GM23248 (cell line): ENCODE measurements around the gene SH2D5. TPM values are rescaled to one million over a fixed set of nuclear protein-coding genes. Genes with fewer than 3 reads are reported as not detected.

Experiments
- DNase-seq: peaks from one replicate; pipeline ENCODE4 v3.0.0-alpha.2; 2015
- H2AFZ ChIP-seq: fragments of 200-600 bp; sonication (generic); 2 replicates; pipeline ENCODE4 v1.6.1; 2016; ENCODE audit warnings: antibody characterized with exemption
- H3F3A ChIP-seq: fragments of 200-600 bp; sonication (generic); 2 replicates; pipeline ENCODE4 v1.6.1; 2016; ENCODE audit warnings: mild to moderate bottlenecking, antibody characterized with exemption, mixed run types; ENCODE audit not compliant: insufficient read depth
- H3K27ac ChIP-seq: fragments of 200-600 bp; sonication (generic); 2 replicates; pipeline ENCODE4 v1.5.1; 2016; ENCODE audit warnings: mild to moderate bottlenecking
- H3K27me3 ChIP-seq: fragments of 200-600 bp; sonication (generic); replicated peaks from 2 replicates; pipeline ENCODE4 v1.6.1; 2016; ENCODE audit warnings: mild to moderate bottlenecking; ENCODE audit not compliant: insufficient read depth
- H3K36me3 ChIP-seq: fragments of 200-600 bp; sonication (generic); 2 replicates; pipeline ENCODE4 v1.6.1; 2016; ENCODE audit warnings: low read depth, mild to moderate bottlenecking
- H3K4me1 ChIP-seq: fragments of 200-600 bp; sonication (generic); 2 replicates; pipeline ENCODE4 v1.6.1; 2016; ENCODE audit warnings: mild to moderate bottlenecking; ENCODE audit not compliant: insufficient read depth
- H3K4me2 ChIP-seq: fragments of 200-600 bp; sonication (generic); one replicate; pipeline ENCODE4 v1.6.1; 2016; ENCODE audit warnings: mild to moderate bottlenecking; ENCODE audit not compliant: unreplicated experiment
- H3K4me3 ChIP-seq: fragments of 200-600 bp; sonication (generic); 2 replicates; pipeline ENCODE4 v1.5.1; 2016; ENCODE audit warnings: mild to moderate bottlenecking
- H3K79me2 ChIP-seq: fragments of 200-600 bp; sonication (generic); 2 replicates; pipeline ENCODE4 v1.6.1; 2016; ENCODE audit warnings: mild to moderate bottlenecking; ENCODE audit not compliant: insufficient read depth
- H3K9ac ChIP-seq: fragments of 200-600 bp; sonication (generic); 2 replicates; pipeline ENCODE4 v1.6.1; 2016; ENCODE audit warnings: mild to moderate bottlenecking
- H3K9me2 ChIP-seq: fragments of 200-600 bp; sonication (generic); 2 replicates; pipeline ENCODE4 v1.6.1; 2016; ENCODE audit warnings: mixed run types, mild to moderate bottlenecking, moderate library complexity; ENCODE audit not compliant: insufficient read depth
- H3K9me3 ChIP-seq: fragments of 200-600 bp; sonication (generic); one replicate; pipeline ENCODE4 v1.6.1; 2017; ENCODE audit warnings: low read depth
- H4K20me1 ChIP-seq: fragments of 200-600 bp; sonication (generic); 2 replicates; pipeline ENCODE4 v1.6.0; 2016; ENCODE audit not compliant: insufficient read depth
- EZH2 ChIP-seq: fragments of 200-600 bp; sonication (generic); IDR thresholded peaks from 2 replicates; pipeline ENCODE4 v1.6.1; 2018; ENCODE audit warnings: antibody characterized with exemption, mild to moderate bottlenecking; ENCODE audit not compliant: insufficient read depth, poor library complexity, severe bottlenecking
- EZH2phosphoT487 ChIP-seq: fragments of 200-600 bp; sonication (generic); IDR thresholded peaks from 2 replicates; pipeline ENCODE4 v1.6.1; 2018; ENCODE audit warnings: antibody characterized with exemption, moderate library complexity, mild to moderate bottlenecking, low read depth; ENCODE audit not compliant: insufficient read depth
- WGBS, 2 experiments: methylation state at CpG; one replicate each; pipeline ENCODE4 v1.1.6; 2015 to 2017; ENCODE audit warnings: low lambda C conversion rate in 2 of 2, low coverage in 1 of 2; ENCODE audit errors: missing lambda C conversion rate in 2 of 2; 5-methylcytosine and 5-hydroxymethylcytosine counted together
- in situ Hi-C: fragments of 300-500 bp; cut with MboI; formaldehyde crosslinking; loops from 2 replicates; pipeline ENCODE4 v1.15.0; 2020
- polyA plus RNA-seq: library from polyadenylated mRNA; unstranded; fragments of >200 nt; fragmentation: Nextera tagmentation; extraction: Ambion mirVana; gene quantifications from 2 replicates; pipeline ENCODE4 v1.2.1, GENCODE V29; 2016
- total RNA-seq: library from RNA; depleted of rRNA; stranded (reverse); fragments of >200 nt; shearing (Covaris generic); gene quantifications from 2 replicates; pipeline ENCODE4 v1.2.3, GENCODE V29; 2014

Gene SH2D5
- total and polyA plus RNA-seq, 2 experiments from 2014 or later = 1.1 to 1.4 TPM

DNA sequence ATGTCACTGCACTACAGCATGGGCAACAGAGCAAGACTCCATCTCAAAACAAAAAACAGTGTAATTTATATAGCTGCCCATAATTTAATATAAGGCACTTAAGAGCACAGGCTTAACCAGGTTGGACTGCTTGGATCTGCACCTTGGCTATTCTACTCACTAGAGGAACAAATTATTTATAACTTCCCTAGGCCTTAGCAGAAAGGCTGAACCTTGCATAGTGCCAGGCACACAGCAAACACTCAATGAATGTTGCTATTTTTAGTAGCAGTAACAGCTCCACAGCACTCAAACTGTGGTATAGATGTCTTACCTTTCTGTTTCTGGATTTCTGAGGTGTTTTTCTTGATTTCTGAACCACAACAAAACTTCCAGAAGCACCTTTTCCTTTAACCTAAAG lies 34.8 kb upstream of the SH2D5 start:
- H3K27me3 ChIP-seq = no peaks in the 10 kb centered on the region
- no peak for DNase-seq
- H3K4me2 ChIP-seq = no peak overlapping the region
- H3F3A ChIP-seq = peaks cover 5% of the 10 kb centered on the region
- TF ChIP-seq EZH2 (no peak), EZH2phosphoT487 (no peak)
- H2AFZ ChIP-seq = no peak overlapping the region
- H3K36me3 ChIP-seq = peaks cover 94% of the 10 kb centered on the region
- in situ Hi-C loops = no loop called here
- no peak overlapping the region for H3K27ac ChIP-seq
- no peak overlapping the region for H3K4me3 ChIP-seq
- no peaks in the 10 kb centered on the region for H4K20me1 ChIP-seq
- no peaks in the 10 kb centered on the region for H3K9me3 ChIP-seq
- no peak overlapping the region for H3K9ac ChIP-seq
- H3K79me2 ChIP-seq = peaks cover 80% of the 10 kb centered on the region
- H3K4me1 ChIP-seq = no peaks in the 10 kb centered on the region
- H3K9me2 ChIP-seq = no peaks in the 10 kb centered on the region

DNA sequence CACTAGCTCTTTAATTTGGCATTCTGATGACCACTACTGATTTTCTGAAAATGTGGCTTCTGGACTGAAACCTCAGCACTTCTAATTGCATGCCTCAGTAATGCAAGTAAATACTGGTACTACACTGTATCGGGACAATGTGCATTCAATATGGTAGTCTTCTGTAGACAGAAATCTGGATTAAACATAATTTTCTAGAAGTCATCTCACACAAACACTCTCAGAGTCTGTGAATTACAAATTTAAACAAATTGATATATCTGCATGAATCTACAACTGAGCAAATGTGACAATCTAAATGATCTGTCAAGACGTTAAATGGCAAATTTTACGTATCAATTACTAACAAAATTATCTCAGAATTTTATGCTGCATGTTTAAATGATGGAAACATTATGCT lies 30.9 kb upstream of the SH2D5 start:
- Histone ChIP-seq H3K4me3 (no peak overlapping the region), H3K4me1 (no peaks in the 10 kb centered on the region), H3K79me2 (peaks cover 65% of the 10 kb centered on the region), H4K20me1 (no peaks in the 10 kb centered on the region), H3K9ac (no peak overlapping the region), H3K36me3 (peaks cover 79% of the 10 kb centered on the region), H3K9me3 (no peaks in the 10 kb centered on the region), H3K27me3 (no peaks in the 10 kb centered on the region), H3K9me2 (no peaks in the 10 kb centered on the region), H2AFZ (no peak overlapping the region), H3F3A (peaks cover 5% of the 10 kb centered on the region; the same call in 1 of the 2 replicates), H3K4me2 (no peak overlapping the region), H3K27ac (no peak overlapping the region)
- WGBS, 2 experiments = 99 to 100% methylated on average over 3 of the region's 3 CpGs
- DNase-seq = no peak
- in situ Hi-C loops = no loop called here
- TF ChIP-seq EZH2phosphoT487 (no peak), EZH2 (no peak)

DNA sequence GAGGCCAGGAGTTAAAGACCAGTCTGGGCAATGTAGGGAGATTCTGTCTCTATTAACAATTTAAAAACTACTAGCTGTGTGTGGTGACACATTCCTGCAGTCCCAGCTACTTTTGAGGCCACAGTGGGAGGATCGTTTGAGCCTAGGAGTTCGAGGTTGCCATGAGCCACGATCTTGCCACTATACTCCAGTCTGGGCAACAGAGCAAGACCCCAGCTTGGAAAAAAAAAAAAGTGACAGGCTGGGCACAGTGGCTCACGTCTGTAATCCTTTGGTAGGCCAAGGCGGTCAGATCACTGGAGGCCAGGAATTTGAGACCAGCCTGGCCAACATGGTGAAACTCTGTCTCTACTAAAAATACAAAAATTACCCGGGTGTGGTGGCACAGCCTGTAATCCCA lies 27.8 kb upstream of the SH2D5 start:
- Histone ChIP-seq H3K9me2 (no peaks in the 10 kb centered on the region), H3K4me1 (no peaks in the 10 kb centered on the region), H3K9me3 (no peaks in the 10 kb centered on the region), H3K36me3 (peaks cover 66% of the 10 kb centered on the region), H3K4me2 (no peak overlapping the region), H4K20me1 (no peaks in the 10 kb centered on the region), H3K9ac (no peak overlapping the region), H2AFZ (no peak overlapping the region), H3F3A (peaks cover 6% of the 10 kb centered on the region; the same call in 1 of the 2 replicates), H3K4me3 (no peak overlapping the region), H3K27ac (no peak overlapping the region), H3K27me3 (no peaks in the 10 kb centered on the region), H3K79me2 (peaks cover 66% of the 10 kb centered on the region)
- no peak for DNase-seq
- WGBS, 2 experiments = 82 to 84% methylated on average over 6 of the region's 6 CpGs
- in situ Hi-C loops = no loop called here
- TF ChIP-seq EZH2 = no peak

DNA sequence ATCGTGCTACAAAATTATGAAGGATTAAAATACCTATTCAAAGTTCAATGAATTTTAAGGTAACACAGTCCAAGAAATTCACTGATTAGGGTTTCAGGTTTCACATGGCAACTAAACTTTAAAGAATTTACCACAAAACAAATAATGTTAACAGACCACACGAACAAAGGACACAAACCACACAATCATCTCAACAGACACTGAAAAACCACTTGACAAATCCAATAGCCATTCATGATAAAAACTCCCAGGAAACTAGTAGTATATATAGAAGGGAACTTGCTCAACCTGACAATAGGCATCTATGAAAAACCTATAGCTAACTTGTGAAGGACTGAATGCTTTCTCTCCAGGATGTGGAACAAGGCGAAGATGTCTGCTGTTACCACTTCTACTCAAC lies 21.1 kb upstream of the SH2D5 start:
- H3K4me2 ChIP-seq = no peak overlapping the region
- H4K20me1 ChIP-seq = no peaks in the 10 kb centered on the region
- H3K79me2 ChIP-seq = peaks cover 81% of the 10 kb centered on the region
- no peaks in the 10 kb centered on the region for H3K27me3 ChIP-seq
- H3F3A ChIP-seq = peaks cover 21% of the 10 kb centered on the region
- no peak overlapping the region for H3K27ac ChIP-seq
- H3K4me1 ChIP-seq = no peaks in the 10 kb centered on the region; the same call in 1 of the 2 replicates
- no peak overlapping the region for H3K4me3 ChIP-seq
- no peak for TF ChIP-seq EZH2phosphoT487
- no peak for TF ChIP-seq EZH2
- H3K36me3 ChIP-seq = peaks cover 63% of the 10 kb centered on the region
- WGBS, 2 experiments = 88 to 89% methylated on average over 3 of the region's 3 CpGs
- no peak overlapping the region for H3K9ac ChIP-seq
- in situ Hi-C loops = no loop called here
- no peak for DNase-seq
- no peak overlapping the region for H2AFZ ChIP-seq
- no peaks in the 10 kb centered on the region for H3K9me3 ChIP-seq
- no peaks in the 10 kb centered on the region for H3K9me2 ChIP-seq

DNA sequence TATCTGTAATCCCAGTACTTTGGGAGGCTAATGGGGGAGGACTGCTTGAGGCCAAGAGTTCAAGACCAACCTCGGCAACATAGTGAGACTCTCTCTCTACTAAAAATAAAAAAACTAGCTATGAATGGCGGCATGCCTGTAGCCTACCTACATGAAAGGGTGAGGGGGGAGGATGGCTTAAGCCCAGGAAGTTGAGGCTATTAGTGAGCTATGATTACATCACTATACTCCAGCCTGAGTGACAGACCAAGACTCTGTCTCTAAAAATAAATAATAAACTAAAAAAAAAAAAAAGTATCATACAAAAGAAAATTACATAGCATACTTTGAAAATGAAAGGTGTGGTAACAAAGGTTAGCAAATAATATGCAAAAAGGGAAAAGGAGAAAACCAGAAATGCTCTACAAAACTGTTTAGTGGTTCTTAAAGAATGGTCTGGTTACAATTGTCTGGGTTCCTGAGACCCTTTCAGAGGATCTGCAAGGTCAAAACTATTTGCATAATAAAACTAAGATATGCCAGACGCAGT lies 19.0 kb upstream of the SH2D5 start:
- no peaks in the 10 kb centered on the region for H3K9me3 ChIP-seq
- H3K9ac ChIP-seq = no peak overlapping the region
- WGBS, 2 experiments = 97 to 100% methylated on average over 3 of the region's 3 CpGs
- H3F3A ChIP-seq = peaks cover 28% of the 10 kb centered on the region
- peaks cover 78% of the 10 kb centered on the region for H3K36me3 ChIP-seq
- H4K20me1 ChIP-seq = no peaks in the 10 kb centered on the region
- no peak overlapping the region for H3K27ac ChIP-seq
- no peaks in the 10 kb centered on the region; the same call in 1 of the 2 replicates for H3K4me1 ChIP-seq
- in situ Hi-C loops = no loop called here
- TF ChIP-seq EZH2phosphoT487 (no peak), EZH2 (no peak)
- H3K4me2 ChIP-seq = no peak overlapping the region
- H3K27me3 ChIP-seq = no peaks in the 10 kb centered on the region
- no peak for DNase-seq
- no peak overlapping the region for H2AFZ ChIP-seq
- no peaks in the 10 kb centered on the region for H3K9me2 ChIP-seq
- no peak overlapping the region for H3K4me3 ChIP-seq
- peaks cover 86% of the 10 kb centered on the region for H3K79me2 ChIP-seq
